ENCODE data around the gene RAB22A.

DNA sequence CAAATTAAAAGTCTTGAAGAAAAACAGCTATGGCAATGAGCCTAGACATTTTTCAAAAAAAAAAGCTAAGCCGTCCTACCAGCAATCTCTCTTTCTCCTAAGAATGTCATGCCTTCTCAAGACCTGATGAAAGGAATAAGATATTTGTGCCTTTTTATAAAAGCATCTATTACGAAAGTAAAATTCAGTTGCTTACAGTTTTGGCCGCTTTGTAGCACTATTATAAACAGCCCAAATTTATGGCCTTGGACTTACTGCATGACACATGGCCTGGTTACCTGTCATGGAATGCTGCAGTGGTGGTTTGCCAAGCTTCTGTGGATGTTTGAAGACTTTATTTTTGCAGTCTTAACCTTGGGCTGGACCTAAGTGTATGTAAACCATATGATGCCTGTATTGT, 57.4 kb downstream of the RAB22A start:
- TF ChIP-seq EZH2 (IDR thresholded peaks at IDR 0.05; ENCODE audit: borderline replicate concordance, low read depth, low read length) (no peak), TCFL5 (CRISPR knock-in tag; conservative IDR thresholded peaks at IDR 0.05) (no peak), CBX1 (IDR thresholded peaks at IDR 0.05; ENCODE audit: low read depth) (no peak), YY1 (IDR thresholded peaks at IDR 0.05; ENCODE audit: borderline replicate concordance in 1 of 3, control insufficient read depth in 1 of 3, extremely low read depth in 1 of 3, insufficient read depth in 3 of 3, insufficient read length in 1 of 3, insufficient replicate concordance in 2 of 3, low read depth in 1 of 3, low read length in 2 of 3) (no peak), HDAC6 (IDR thresholded peaks at IDR 0.05; ENCODE audit: low read depth, low read length) (no peak), RAD21 (CRISPR knock-in tag; conservative IDR thresholded peaks at IDR 0.05 in 1 of 2, IDR thresholded peaks at IDR 0.05 in 1 of 2) (no peak), ZFP1 (CRISPR knock-in tag; IDR thresholded peaks at IDR 0.05) (no peak)
- TF ChIP-seq, protein P1, sequence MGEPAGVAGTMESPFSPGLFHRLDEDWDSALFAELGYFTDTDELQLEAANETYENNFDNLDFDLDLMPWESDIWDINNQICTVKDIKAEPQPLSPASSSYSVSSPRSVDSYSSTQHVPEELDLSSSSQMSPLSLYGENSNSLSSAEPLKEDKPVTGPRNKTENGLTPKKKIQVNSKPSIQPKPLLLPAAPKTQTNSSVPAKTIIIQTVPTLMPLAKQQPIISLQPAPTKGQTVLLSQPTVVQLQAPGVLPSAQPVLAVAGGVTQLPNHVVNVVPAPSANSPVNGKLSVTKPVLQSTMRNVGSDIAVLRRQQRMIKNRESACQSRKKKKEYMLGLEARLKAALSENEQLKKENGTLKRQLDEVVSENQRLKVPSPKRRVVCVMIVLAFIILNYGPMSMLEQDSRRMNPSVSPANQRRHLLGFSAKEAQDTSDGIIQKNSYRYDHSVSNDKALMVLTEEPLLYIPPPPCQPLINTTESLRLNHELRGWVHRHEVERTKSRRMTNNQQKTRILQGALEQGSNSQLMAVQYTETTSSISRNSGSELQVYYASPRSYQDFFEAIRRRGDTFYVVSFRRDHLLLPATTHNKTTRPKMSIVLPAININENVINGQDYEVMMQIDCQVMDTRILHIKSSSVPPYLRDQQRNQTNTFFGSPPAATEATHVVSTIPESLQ (CRISPR knock-in tag; IDR thresholded peaks at IDR 0.05), result no peak
- TF ChIP-seq, protein P2, sequence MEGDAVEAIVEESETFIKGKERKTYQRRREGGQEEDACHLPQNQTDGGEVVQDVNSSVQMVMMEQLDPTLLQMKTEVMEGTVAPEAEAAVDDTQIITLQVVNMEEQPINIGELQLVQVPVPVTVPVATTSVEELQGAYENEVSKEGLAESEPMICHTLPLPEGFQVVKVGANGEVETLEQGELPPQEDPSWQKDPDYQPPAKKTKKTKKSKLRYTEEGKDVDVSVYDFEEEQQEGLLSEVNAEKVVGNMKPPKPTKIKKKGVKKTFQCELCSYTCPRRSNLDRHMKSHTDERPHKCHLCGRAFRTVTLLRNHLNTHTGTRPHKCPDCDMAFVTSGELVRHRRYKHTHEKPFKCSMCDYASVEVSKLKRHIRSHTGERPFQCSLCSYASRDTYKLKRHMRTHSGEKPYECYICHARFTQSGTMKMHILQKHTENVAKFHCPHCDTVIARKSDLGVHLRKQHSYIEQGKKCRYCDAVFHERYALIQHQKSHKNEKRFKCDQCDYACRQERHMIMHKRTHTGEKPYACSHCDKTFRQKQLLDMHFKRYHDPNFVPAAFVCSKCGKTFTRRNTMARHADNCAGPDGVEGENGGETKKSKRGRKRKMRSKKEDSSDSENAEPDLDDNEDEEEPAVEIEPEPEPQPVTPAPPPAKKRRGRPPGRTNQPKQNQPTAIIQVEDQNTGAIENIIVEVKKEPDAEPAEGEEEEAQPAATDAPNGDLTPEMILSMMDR (IDR thresholded peaks at IDR 0.05 in 2 of 3, conservative IDR thresholded peaks at IDR 0.05 in 1 of 3; ENCODE audit: insufficient read depth in 2 of 3, low read depth in 1 of 3, low read length in 3 of 3), result no peak
- TF ChIP-seq, protein P3, sequence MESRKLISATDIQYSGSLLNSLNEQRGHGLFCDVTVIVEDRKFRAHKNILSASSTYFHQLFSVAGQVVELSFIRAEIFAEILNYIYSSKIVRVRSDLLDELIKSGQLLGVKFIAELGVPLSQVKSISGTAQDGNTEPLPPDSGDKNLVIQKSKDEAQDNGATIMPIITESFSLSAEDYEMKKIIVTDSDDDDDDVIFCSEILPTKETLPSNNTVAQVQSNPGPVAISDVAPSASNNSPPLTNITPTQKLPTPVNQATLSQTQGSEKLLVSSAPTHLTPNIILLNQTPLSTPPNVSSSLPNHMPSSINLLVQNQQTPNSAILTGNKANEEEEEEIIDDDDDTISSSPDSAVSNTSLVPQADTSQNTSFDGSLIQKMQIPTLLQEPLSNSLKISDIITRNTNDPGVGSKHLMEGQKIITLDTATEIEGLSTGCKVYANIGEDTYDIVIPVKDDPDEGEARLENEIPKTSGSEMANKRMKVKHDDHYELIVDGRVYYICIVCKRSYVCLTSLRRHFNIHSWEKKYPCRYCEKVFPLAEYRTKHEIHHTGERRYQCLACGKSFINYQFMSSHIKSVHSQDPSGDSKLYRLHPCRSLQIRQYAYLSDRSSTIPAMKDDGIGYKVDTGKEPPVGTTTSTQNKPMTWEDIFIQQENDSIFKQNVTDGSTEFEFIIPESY (CRISPR knock-in tag; IDR thresholded peaks at IDR 0.05), result no peak
- TF ChIP-seq, protein P4, sequence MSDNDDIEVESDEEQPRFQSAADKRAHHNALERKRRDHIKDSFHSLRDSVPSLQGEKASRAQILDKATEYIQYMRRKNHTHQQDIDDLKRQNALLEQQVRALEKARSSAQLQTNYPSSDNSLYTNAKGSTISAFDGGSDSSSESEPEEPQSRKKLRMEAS (CRISPR knock-in tag; IDR thresholded peaks at IDR 0.05), result no peak
